HG02571 (cell line): ENCODE measurements around the gene CHTF8.

Source experiments
- ATAC-seq: cut with Tn5 transposase; IDR thresholded peaks from one replicate; pipeline ENCODE4 v1.9.1; 2021; ENCODE audit warnings: mild to moderate bottlenecking, moderate library complexity; ENCODE audit not compliant: unreplicated experiment

The CHTF8 gene

DNA sequence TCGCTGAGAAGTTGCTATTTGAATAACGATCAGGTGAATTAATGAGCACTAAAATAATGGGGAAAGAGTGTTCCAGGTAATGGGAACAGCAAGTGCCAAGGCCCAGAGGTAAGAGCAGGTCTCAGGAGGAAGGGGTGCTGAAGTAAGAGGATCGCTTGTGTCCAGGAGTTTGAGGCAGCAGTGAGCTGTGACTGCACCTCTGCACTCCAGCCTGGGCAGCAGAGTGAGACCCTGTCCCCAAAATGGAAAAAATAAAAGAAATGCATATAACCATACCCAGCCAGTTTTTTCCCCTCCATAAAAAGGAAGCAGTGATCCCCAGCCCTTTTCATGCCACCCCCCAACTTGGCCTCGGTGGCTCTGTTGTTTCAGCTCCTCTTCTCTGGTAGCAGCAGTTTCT lies 43.7 kb downstream of the CHTF8 start:
- ATAC-seq: no peak

DNA sequence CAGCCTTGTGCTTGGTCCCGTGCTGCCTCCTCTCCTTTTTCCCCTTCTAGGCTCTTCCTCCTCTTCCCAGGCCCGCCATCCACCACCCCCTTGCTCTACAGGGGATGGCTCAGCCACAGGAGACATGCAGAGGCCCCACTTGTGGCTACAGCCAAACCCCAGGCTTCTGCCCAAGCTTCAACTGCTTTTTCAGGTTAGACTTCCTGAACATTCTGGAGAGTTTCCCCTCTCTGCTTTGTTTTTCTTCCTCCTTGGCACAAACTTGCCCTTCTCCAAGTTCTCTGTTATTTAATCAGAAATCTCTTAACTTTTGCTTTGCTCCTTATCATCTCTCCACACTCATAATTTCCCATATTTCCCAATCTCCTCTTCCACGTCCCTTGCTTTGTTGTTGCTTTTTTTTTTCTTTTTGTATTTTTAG lies 45.2 kb downstream of the CHTF8 start:
- no peak for ATAC-seq

DNA sequence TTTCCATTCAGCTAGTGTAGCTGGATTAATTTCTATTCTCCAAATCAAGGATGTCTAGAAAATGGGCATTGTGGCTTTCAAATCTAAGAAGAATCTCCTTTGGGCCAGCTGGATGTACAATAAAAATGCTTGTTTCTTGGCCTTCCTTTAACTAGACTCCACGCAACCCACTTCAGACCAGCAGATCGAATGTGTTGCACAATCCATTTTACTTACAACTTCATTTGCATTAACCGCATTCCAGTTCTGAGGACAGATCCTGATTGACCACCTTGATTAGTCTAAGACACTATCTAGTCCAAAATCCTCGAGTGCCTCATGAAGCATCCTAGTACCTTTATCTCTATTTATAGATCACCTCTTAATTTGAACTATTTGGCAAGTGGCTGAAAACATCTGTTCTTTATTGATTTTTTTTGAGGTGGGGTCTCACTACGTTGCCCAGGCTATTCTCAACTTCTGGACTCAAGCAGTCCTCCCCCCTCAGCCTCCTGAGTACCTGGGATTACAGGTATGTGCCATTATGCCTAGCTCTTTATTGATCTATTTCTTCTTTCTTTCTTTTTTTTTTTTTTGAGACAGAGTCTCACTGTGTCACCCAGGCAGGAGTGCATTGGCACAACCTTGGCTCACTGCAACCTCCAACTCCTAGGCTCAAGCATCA lies 47.2 kb downstream of the CHTF8 start:
- no peak for ATAC-seq

DNA sequence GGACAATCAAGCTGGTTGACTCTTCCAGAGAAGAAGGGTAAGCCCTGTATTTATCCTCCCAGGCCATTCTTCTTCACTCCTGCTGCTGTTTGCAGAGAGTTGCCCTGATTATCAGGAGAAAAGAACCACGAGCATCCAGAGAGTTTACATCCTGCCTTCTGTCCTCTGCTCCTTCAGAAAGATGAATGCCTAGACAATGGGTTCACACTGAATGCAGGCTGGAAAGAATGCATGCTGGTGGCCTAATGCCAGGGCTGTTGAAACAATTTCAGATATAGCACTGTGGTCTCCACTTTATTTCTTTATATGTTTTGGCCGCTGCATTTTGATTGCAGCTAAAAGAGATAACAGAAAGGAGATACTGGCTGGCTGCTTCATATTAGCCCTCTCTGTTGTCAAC lies 48.1 kb downstream of the CHTF8 start:
- no peak for ATAC-seq

DNA sequence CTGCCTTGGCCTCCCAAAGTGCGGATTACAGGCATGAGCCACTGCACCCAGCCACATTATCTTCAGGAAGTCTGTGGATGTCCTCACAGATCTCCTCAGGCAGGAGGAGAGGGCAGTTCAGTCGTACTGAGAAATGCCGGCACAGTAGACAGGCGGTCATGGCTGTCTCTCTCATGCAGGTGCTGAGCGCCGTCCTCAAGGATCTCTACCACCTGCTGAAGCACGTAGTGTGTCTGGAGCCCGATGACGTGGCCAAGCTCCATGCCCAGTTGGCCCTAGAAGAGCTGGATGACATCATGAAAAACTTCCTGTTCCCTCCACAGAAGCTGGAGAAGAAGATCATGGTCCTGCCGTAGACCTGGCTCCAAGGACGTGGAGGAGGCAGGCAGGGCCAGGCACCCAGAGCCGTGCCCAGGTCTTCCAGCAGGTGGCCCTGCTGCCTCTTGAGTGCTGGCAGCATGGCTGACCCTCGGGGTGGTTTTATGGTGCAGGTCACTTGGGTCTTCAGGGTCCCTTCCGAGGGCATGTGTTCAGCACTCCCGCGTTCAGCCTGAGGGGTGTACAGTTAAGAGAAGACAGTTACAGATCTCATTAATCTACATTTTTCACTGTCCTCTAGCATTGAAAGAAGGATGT lies 49.0 kb downstream of the CHTF8 start:
- no peak for ATAC-seq

DNA sequence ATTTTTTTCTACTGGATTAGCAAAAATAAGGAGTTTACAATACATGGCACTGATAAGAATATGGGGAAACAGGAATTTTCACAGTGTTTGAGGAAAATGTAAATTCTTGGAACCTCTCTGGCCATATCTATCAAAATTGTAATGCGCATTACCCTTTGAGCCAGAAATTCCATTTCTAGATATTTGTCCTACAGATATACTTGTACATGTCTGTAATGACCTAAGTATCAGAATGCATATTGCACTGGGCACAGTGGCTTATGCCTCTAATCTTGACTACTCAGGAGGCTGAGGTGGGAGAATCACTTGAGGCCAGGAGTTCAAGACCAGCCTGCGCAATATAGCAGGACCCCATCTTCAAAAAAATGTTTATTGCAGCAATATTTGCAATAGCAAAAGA lies 52.7 kb downstream of the CHTF8 start:
- no peak for ATAC-seq

DNA sequence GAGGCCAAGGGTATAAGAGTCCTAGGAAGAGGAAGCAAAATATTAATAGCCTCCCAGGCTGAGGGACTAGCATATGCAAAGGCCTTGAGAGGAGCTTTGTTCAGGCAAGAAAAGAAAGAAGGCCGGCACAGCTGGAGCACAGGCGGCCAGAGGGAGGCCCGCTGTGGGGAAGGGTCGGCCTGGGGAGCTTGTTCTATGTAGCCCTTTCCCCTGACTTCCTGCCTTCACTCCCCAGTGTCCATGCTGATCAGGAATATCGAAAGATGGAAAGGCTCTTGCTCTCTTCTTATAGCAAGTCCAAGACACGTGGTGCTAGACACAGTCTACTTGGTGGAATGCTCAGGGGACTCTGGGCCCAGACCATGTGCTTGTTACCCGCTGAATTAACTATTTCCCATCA lies 54.3 kb downstream of the CHTF8 start:
- no peak for ATAC-seq

DNA sequence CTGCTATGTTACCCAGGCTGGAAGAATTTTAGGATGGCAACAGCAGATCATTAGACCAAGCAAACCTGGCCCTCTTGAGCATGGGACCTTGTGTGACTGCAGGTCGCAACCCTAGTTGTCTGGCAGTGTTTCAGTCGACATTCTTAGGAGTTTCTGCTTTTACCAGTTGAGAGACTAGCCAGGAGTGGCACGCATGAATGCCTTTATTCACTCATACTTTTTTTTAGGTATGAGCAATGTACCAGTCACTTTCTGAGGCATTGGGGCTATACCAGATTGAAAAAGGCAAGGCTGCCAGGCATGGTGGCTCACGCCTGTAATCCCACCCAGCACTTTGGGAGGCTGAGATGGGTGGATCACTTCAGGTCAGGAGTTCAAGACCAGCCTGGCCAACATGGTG lies 55.1 kb downstream of the CHTF8 start:
- no peak for ATAC-seq

DNA sequence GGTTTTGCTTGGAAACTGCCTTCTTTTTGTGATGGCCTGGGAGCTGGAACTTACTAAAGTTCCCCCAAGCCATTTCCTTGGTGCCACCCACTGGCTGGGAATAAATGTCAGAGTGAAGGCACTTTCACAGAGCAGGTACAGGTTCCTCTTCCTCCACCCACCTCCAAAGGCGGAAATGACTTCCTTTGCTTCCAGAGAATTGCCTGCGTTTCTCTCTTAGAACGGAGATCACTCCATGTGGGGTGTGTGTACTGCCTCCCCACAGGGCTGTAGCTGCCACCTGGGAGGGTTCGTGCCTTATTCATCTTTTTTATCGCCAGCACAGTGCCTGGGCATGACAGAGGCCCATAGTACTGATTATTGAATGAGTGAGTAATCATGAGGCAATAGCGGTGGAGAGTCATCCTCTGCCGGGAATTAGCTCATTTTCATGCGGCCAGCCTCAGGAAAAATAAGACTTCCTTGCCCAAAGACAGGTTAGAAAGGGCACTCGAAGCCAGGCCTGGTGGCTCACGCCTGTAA lies 59.1 kb downstream of the CHTF8 start:
- ATAC-seq: no peak

DNA sequence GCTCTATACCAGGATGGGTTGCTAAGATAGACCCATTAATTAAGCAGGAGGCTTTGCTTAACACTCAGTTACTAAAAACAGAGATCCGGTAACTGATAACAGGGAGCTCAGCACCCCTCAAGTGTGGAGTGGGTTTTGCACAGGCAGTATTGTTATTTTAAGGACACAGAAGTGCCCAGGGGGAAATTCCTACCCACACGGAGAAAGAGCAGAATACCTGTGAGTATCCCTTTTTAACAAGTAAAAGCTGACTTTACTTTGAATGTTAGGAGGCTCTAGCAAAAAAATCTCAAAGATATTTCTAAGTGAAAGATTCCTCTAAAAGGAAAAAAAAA lies 59.8 kb downstream of the CHTF8 start:
- ATAC-seq: no peak

DNA sequence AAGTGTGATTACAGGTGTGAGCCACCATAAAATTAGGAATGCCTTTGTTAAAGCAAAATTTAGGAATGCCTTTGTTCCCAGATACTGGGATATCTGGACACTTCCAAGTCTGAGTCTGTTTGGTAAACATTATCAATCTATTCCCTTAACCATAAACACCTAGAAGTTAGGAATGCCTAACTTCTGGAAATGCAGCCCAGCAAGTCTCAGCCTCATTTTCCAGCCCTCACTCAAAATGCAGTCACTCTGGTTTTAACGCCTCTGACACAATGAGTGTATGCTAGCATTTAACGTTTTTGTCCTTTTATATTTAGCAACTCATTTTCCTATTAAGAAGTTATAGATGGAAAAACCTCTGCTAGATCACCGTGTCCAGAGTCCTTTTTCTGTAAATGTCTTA lies 61.4 kb downstream of the CHTF8 start:
- no peak for ATAC-seq

DNA sequence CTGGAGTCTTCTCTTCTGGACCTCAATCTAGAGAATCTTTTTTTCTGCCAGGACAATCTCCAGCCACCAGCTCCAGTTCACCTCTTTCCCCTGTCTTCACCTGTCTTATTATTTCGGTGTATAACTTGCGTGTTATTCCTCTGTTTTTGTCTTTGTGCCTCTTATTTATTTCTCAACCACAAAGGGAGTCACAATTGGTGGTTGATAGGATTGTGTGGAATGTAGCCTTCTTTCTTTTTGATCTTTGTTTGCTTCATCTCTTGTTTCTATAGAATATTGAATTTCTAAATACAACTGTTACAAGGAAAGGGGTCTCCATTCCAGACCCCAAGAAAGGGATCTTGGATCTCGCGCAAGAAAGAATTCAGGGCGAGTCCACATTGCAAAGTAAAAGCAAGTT lies 62.9 kb downstream of the CHTF8 start:
- no peak for ATAC-seq
